ENCODE results near the gene PDLIM5.
"Not testable (repeated sequence)": the region's sequence is repeated elsewhere in the genome, so short reads cannot be mapped to it uniquely, and the experiment has no call there.

PDLIM5 gene

GRCh38 chr4:94536049-94536448 is 84.3 kb downstream of the PDLIM5 start:
- H3K27me3 Mint-ChIP-seq, result no peaks in the 10 kb centered on the region
- H3K9me3 Mint-ChIP-seq, result no peaks in the 10 kb centered on the region
- H3K27ac Mint-ChIP-seq, result no peak overlapping the region
- peaks cover 7% of the 10 kb centered on the region for H3K36me3 Mint-ChIP-seq
- H3K4me1 Mint-ChIP-seq, result no peaks in the 10 kb centered on the region
- H3K4me3 Mint-ChIP-seq, result no peak overlapping the region

- Mint-ChIP-seq H3K4me1 (no peaks in the 10 kb centered on the region), H3K27me3 (no peaks in the 10 kb centered on the region), H3K4me3 (no peak overlapping the region), H3K27ac (no peak overlapping the region), H3K9me3 (no peaks in the 10 kb centered on the region), H3K36me3 (peaks cover 7% of the 10 kb centered on the region)
Measured at GRCh38 chr4:94536649-94537469, 85.1 kb downstream of the PDLIM5 start.

- Mint-ChIP-seq H3K9me3 (no peaks in the 10 kb centered on the region), H3K4me3 (no peak overlapping the region), H3K4me1 (no peaks in the 10 kb centered on the region), H3K36me3 (peaks cover 7% of the 10 kb centered on the region), H3K27me3 (no peaks in the 10 kb centered on the region), H3K27ac (no peak overlapping the region)
Measured at GRCh38 chr4:94537921-94538628, 86.3 kb downstream of the PDLIM5 start.

- no peaks in the 10 kb centered on the region for H3K27me3 Mint-ChIP-seq
- no peaks in the 10 kb centered on the region for H3K4me1 Mint-ChIP-seq
- peaks cover 12% of the 10 kb centered on the region for H3K36me3 Mint-ChIP-seq
- H3K27ac Mint-ChIP-seq, result peak overlapping the region; percentile 71
- no peaks in the 10 kb centered on the region for H3K9me3 Mint-ChIP-seq
- H3K4me3 Mint-ChIP-seq, result no peak overlapping the region
Measured at GRCh38 chr4:94540476-94540875, 88.7 kb downstream of the PDLIM5 start.

- Mint-ChIP-seq H3K9me3 (peaks cover 5% of the 10 kb centered on the region), H3K36me3 (peaks cover 19% of the 10 kb centered on the region), H3K27me3 (no peaks in the 10 kb centered on the region), H3K4me1 (peaks cover 15% of the 10 kb centered on the region), H3K4me3 (no peak overlapping the region), H3K27ac (no peak overlapping the region)
Measured at GRCh38 chr4:94544811-94545210, 93.1 kb downstream of the PDLIM5 start.

- H3K9me3 Mint-ChIP-seq, result peaks cover 5% of the 10 kb centered on the region
Measured at GRCh38 chr4:94545296-94545695, 93.6 kb downstream of the PDLIM5 start.

GRCh38 chr4:94546949-94547348 is 95.2 kb downstream of the PDLIM5 start:
- Mint-ChIP-seq H3K27ac (no peak overlapping the region), H3K4me3 (no peak overlapping the region), H3K4me1 (peaks cover 15% of the 10 kb centered on the region), H3K36me3 (peaks cover 16% of the 10 kb centered on the region), H3K27me3 (no peaks in the 10 kb centered on the region), H3K9me3 (peaks cover 5% of the 10 kb centered on the region)

More at GRCh38 chr4:94545296-94545695, 93.6 kb downstream of the PDLIM5 start:
- Mint-ChIP-seq H3K36me3 (peaks cover 19% of the 10 kb centered on the region), H3K4me1 (peaks cover 15% of the 10 kb centered on the region), H3K27me3 (no peaks in the 10 kb centered on the region), H3K4me3 (no peak overlapping the region), H3K27ac (no peak overlapping the region)

- H3K27ac Mint-ChIP-seq, result no peak overlapping the region
- peaks cover 5% of the 10 kb centered on the region for H3K9me3 Mint-ChIP-seq
- peaks cover 16% of the 10 kb centered on the region for H3K36me3 Mint-ChIP-seq
- H3K4me1 Mint-ChIP-seq, result peaks cover 15% of the 10 kb centered on the region
- no peak overlapping the region for H3K4me3 Mint-ChIP-seq
- no peaks in the 10 kb centered on the region for H3K27me3 Mint-ChIP-seq
Measured at GRCh38 chr4:94548571-94548970, 96.8 kb downstream of the PDLIM5 start.

GRCh38 chr4:94550352-94550751 is 98.6 kb downstream of the PDLIM5 start:
- Mint-ChIP-seq H3K4me1 (peaks cover 15% of the 10 kb centered on the region), H3K36me3 (peaks cover 14% of the 10 kb centered on the region), H3K27me3 (no peaks in the 10 kb centered on the region), H3K9me3 (peaks cover 5% of the 10 kb centered on the region), H3K4me3 (no peak overlapping the region), H3K27ac (no peak overlapping the region)

GRCh38 chr4:94550851-94551250 is 99.1 kb downstream of the PDLIM5 start:
- Mint-ChIP-seq H3K36me3 (peaks cover 13% of the 10 kb centered on the region), H3K4me1 (peaks cover 15% of the 10 kb centered on the region), H3K9me3 (peaks cover 5% of the 10 kb centered on the region), H3K27ac (no peak overlapping the region), H3K27me3 (no peaks in the 10 kb centered on the region), H3K4me3 (no peak overlapping the region)

- peaks cover 5% of the 10 kb centered on the region for H3K9me3 Mint-ChIP-seq
- H3K4me1 Mint-ChIP-seq, result peaks cover 15% of the 10 kb centered on the region
- H3K4me3 Mint-ChIP-seq, result no peak overlapping the region
- peaks cover 12% of the 10 kb centered on the region for H3K36me3 Mint-ChIP-seq
- H3K27me3 Mint-ChIP-seq, result no peaks in the 10 kb centered on the region
- no peak overlapping the region for H3K27ac Mint-ChIP-seq
Measured at GRCh38 chr4:94551643-94552564, 100.2 kb downstream of the PDLIM5 start.

- H3K36me3 Mint-ChIP-seq, H3K27ac Mint-ChIP-seq, H3K4me3 Mint-ChIP-seq, H3K4me1 Mint-ChIP-seq, H3K27me3 Mint-ChIP-seq, H3K9me3 Mint-ChIP-seq: not testable (repeated sequence)
Measured at GRCh38 chr4:94556047-94556446, 104.3 kb downstream of the PDLIM5 start.

GRCh38 chr4:94557632-94558031 is 105.9 kb downstream of the PDLIM5 start:
- not testable (repeated sequence) for H3K4me3 Mint-ChIP-seq, H3K27me3 Mint-ChIP-seq, H3K9me3 Mint-ChIP-seq, H3K4me1 Mint-ChIP-seq, H3K27ac Mint-ChIP-seq, H3K36me3 Mint-ChIP-seq

- no peaks in the 10 kb centered on the region for H3K4me1 Mint-ChIP-seq
- H3K36me3 Mint-ChIP-seq, result peaks cover 2% of the 10 kb centered on the region
- no peak overlapping the region for H3K4me3 Mint-ChIP-seq
- H3K9me3 Mint-ChIP-seq, result no peaks in the 10 kb centered on the region
- no peak overlapping the region for H3K27ac Mint-ChIP-seq
- no peaks in the 10 kb centered on the region for H3K27me3 Mint-ChIP-seq
Measured at GRCh38 chr4:94558392-94558904, 106.7 kb downstream of the PDLIM5 start.

GRCh38 chr4:94559351-94559806 is 107.6 kb downstream of the PDLIM5 start:
- Mint-ChIP-seq H3K36me3 (peaks cover 2% of the 10 kb centered on the region), H3K9me3 (no peaks in the 10 kb centered on the region), H3K27ac (no peak overlapping the region), H3K4me1 (no peaks in the 10 kb centered on the region), H3K4me3 (no peak overlapping the region), H3K27me3 (no peaks in the 10 kb centered on the region)

Measured in activated naive CD4-positive, alpha-beta T cell treated with anti-CD3 and anti-CD28 coated beads, Interleukin-2, amount 50 U/mL, for 24 hours (primary cell).